Measurements from ENCODE around the gene TOMM22. TPM values are rescaled to one million over a fixed set of nuclear protein-coding genes. Genes with fewer than 3 reads are reported as not detected.

The TOMM22 gene
- total and polyA plus RNA-seq, 10 donors: 24.3 to 59.9 (median 42.8) TPM

- peak; percentile 77 for DNase-seq
- intact Hi-C loops (cut with DNase I; ENCODE audit: low total_unique reads): no loop called here
- Histone ChIP-seq H3K4me1 (peaks cover 10 to 30% (median 21%) of the 10 kb centered on the region in 6 donors), H3K4me3 (peak overlapping the region; percentile 71 to 99 (median 89)), H3K27ac (peak overlapping the region; percentile 85 to 95 (median 90)), H3K36me3 (peaks cover 0 to 13% (median 3%) of the 10 kb centered on the region in 6 donors), H3K27me3 (replicated peaks in 1 of 7) (no peaks in the 10 kb centered on the region), H3K9me3 (no peaks in the 10 kb centered on the region)
- 6 to 19% (median 12%) methylated on average over 16 of the region's 16 CpGs for whole genome bisulfite sequencing, 5 donors
- no peak for TF ChIP-seq CTCF (IDR thresholded peaks at IDR 0.05 in 8 of 11, conservative IDR thresholded peaks at IDR 0.05 in 3 of 11)
- TF ChIP-seq POLR2AphosphoS5 (IDR thresholded peaks at IDR 0.05): no peak
Measured at GRCh38 chr22:38657045-38657909, 24.5 kb upstream of the TOMM22 start.

GRCh38 chr22:38674888-38675287, 6.9 kb upstream of the TOMM22 start:
- Histone ChIP-seq H3K4me3 (no peak overlapping the region), H3K27me3 (replicated peaks in 1 of 7) (no peaks in the 10 kb centered on the region), H3K4me1 (no peaks in the 10 kb centered on the region), H3K9me3 (no peaks in the 10 kb centered on the region), H3K27ac (no peak overlapping the region), H3K36me3 (peaks cover 0 to 43% (median 29%) of the 10 kb centered on the region in 6 donors)
- intact Hi-C loops (cut with DNase I; ENCODE audit: low total_unique reads): no loop called here
- 89 to 94% (median 91%) methylated on average over 5 of the region's 5 CpGs for WGBS, 5 donors
- DNase-seq: no peak
- no peak for TF ChIP-seq POLR2A (IDR thresholded peaks at IDR 0.05)
- no peak for TF ChIP-seq POLR2AphosphoS5 (IDR thresholded peaks at IDR 0.05)
- no peak for TF ChIP-seq CTCF (IDR thresholded peaks at IDR 0.05 in 8 of 11, conservative IDR thresholded peaks at IDR 0.05 in 3 of 11)

GRCh38 chr22:38675833-38676232, 5.9 kb upstream of the TOMM22 start:
- H3K27ac ChIP-seq: no peak overlapping the region
- H3K4me3 ChIP-seq: no peak overlapping the region
- intact Hi-C loops (cut with DNase I; ENCODE audit: low total_unique reads): no loop called here
- H3K36me3 ChIP-seq: peaks cover 0 to 35% (median 26%) of the 10 kb centered on the region in 6 donors
- H3K9me3 ChIP-seq: no peaks in the 10 kb centered on the region
- H3K27me3 ChIP-seq (replicated peaks in 1 of 7): no peaks in the 10 kb centered on the region
- 88 to 96% (median 93%) methylated on average over 3 of the region's 3 CpGs for WGBS, 5 donors
- no peak for TF ChIP-seq CTCF (IDR thresholded peaks at IDR 0.05 in 8 of 11, conservative IDR thresholded peaks at IDR 0.05 in 3 of 11)
- TF ChIP-seq POLR2AphosphoS5 (IDR thresholded peaks at IDR 0.05): no peak
- no peak for TF ChIP-seq POLR2A (IDR thresholded peaks at IDR 0.05)
- H3K4me1 ChIP-seq: no peaks in the 10 kb centered on the region
- no peak for DNase-seq

- H3K4me3 ChIP-seq: no peak overlapping the region
- TF ChIP-seq POLR2AphosphoS5 (IDR thresholded peaks at IDR 0.05) (peak in 1 of 3 donors; percentile 13), CTCF (IDR thresholded peaks at IDR 0.05 in 8 of 11, conservative IDR thresholded peaks at IDR 0.05 in 3 of 11) (no peak), POLR2A (IDR thresholded peaks at IDR 0.05) (no peak)
- H3K9me3 ChIP-seq: no peaks in the 10 kb centered on the region
- 91 to 96% (median 94%) methylated on average over 9 of the region's 9 CpGs for WGBS, 5 donors
- H3K4me1 ChIP-seq: peaks cover 6 to 31% (median 16%) of the 10 kb centered on the region in 6 donors
- no peak for DNase-seq
- no peak overlapping the region for H3K27ac ChIP-seq
- intact Hi-C loops (cut with DNase I; ENCODE audit: low total_unique reads): no loop called here
- no peaks in the 10 kb centered on the region for H3K27me3 ChIP-seq (replicated peaks in 1 of 7)
- peaks cover 0 to 73% (median 63%) of the 10 kb centered on the region in 6 donors for H3K36me3 ChIP-seq
Measured at GRCh38 chr22:38684895-38685294, 3.1 kb downstream of the TOMM22 start.
